Measurements from ENCODE around the gene SLC25A19.
A peak's percentile ranks its signal among the peaks of the same experiment; 100 is the strongest.

Gene SLC25A19

GRCh38 chr17:75238020-75238580 lies 51.1 kb downstream of the SLC25A19 start:
- H3K4me3 ChIP-seq (ENCODE audit: control insufficient read depth, low read depth, low read length), result no peak overlapping the region
- no peak for TF ChIP-seq CTCF (conservative IDR thresholded peaks at IDR 0.05; ENCODE audit: control insufficient read depth, insufficient read depth, low read depth, low read length)
- no peak for DNase-seq (ENCODE audit: low read depth)

GRCh38 chr17:75237100-75238014 lies 51.9 kb downstream of the SLC25A19 start:
- H3K4me3 ChIP-seq (ENCODE audit: control insufficient read depth, low read depth, low read length), result no peak overlapping the region
- peak; percentile 11 for DNase-seq (ENCODE audit: low read depth)
- TF ChIP-seq CTCF (conservative IDR thresholded peaks at IDR 0.05; ENCODE audit: control insufficient read depth, insufficient read depth, low read depth, low read length), result no peak

DNA sequence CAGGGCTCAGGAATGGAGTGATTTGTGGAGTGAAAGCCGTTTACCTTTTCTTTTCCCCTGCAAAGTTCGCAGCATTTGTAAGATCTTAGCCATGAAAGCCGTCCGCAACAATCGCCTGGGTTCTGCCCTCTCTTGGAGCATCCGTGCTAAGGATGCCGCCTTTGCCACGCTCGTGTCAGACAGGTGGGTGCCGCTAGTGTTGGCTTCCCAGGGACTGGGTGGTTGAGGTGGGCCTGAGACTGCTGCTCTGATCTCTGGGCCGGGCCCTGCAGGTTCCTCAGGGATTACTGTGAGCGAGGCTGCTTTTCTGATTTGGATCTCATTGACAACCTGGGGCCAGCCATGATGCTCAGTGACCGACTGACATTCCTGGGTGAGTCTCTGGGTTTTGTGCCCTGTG lies 56.4 kb downstream of the SLC25A19 start:
- TF ChIP-seq CTCF (conservative IDR thresholded peaks at IDR 0.05; ENCODE audit: control insufficient read depth, insufficient read depth, low read depth, low read length), result no peak
- no peak for DNase-seq (ENCODE audit: low read depth)
- no peak overlapping the region for H3K4me3 ChIP-seq (ENCODE audit: control insufficient read depth, low read depth, low read length)

GRCh38 chr17:75231741-75232464 lies 57.3 kb downstream of the SLC25A19 start:
- no peak overlapping the region for H3K4me3 ChIP-seq (ENCODE audit: control insufficient read depth, low read depth, low read length)
- DNase-seq (ENCODE audit: low read depth), result no peak
- TF ChIP-seq CTCF (conservative IDR thresholded peaks at IDR 0.05; ENCODE audit: control insufficient read depth, insufficient read depth, low read depth, low read length), result no peak

- H3K4me3 ChIP-seq (ENCODE audit: control insufficient read depth, low read depth, low read length), result no peak overlapping the region
- no peak for TF ChIP-seq CTCF (conservative IDR thresholded peaks at IDR 0.05; ENCODE audit: control insufficient read depth, insufficient read depth, low read depth, low read length)
- no peak for DNase-seq (ENCODE audit: low read depth)
Measured at GRCh38 chr17:75231071-75231470, 58.2 kb downstream of the SLC25A19 start.

GRCh38 chr17:75228847-75229246 lies 60.4 kb downstream of the SLC25A19 start:
- no peak overlapping the region for H3K4me3 ChIP-seq (ENCODE audit: control insufficient read depth, low read depth, low read length)
- no peak for TF ChIP-seq CTCF (conservative IDR thresholded peaks at IDR 0.05; ENCODE audit: control insufficient read depth, insufficient read depth, low read depth, low read length)
- DNase-seq (ENCODE audit: low read depth), result no peak

Measured in fibroblast of mammary gland (primary cell).